Endometrium (tissue), 2 donors: ENCODE measurements around the gene FGF12.

Experiments used
- FAIRE-seq: peaks from 2 replicates; lab custom pipeline; 2012; peaks lifted over from hg19 to GRCh38; lab: Jason Lieb, UNC
- donor health status: control.
- donor health status: control.

The FGF12 gene

DNA sequence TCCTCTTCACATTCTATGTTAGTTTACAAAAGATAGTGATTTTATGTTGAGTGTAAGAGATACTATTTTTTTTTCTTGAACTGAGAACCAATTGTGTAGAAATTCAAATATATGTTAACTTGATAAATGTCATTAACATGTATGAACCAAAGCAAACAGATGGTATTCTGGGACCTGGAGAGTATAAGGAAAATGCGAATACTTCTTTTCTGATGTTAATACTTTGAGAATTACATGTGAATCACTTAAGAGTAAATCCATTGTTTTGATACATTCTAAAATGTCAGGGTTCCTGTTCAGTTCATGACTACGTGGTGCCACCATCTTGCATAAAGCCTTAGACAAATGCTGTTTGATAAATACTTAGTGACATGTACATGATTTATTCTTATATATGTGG is 541.3 kb downstream of the FGF12 start:
- no peak for FAIRE-seq

DNA sequence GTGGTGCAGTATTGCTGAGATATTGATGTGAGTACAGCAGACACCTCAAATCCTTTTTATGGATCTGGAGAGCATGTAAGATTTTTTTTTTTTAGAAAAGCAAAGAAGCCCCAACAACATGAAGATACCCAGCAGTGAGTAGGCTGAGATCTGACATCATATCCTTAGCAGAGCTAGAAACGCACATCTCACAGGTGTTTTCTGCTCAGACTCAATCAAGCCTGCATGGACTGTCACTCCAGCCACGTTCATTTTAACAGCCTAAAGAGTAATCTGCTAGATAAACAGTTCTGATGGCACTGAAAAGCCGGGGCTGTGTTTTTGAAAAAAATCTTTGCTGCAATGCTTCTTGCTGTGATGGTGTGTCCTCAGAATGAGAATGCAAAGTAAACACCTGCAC is 544.2 kb downstream of the FGF12 start:
- FAIRE-seq: no peak

DNA sequence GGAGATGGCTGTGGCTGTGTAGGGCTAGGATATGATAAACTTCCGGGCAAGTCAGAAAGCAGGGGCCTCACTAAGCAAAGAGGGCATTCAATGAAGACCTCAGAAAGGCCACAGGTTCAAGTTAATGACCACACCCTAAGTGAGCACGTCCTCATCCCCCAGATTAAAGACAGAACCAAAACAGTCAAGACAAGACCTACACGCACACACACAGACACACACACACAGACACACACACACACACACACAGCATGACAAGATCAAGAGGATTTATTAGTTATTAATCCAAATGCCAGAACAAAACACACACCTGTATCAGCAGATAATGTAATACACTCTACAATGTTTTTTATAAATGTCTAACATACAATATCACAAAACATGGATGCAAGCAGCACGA is 546.2 kb downstream of the FGF12 start:
- FAIRE-seq: no peak

- no peak for FAIRE-seq
Measured at GRCh38 chr3:192177383-192177782, 550.0 kb downstream of the FGF12 start.

GRCh38 chr3:192174283-192174682 is 553.1 kb downstream of the FGF12 start:
- FAIRE-seq: no peak

GRCh38 chr3:192171213-192171612 is 556.1 kb downstream of the FGF12 start:
- FAIRE-seq: no peak

- no peak for FAIRE-seq
Measured at GRCh38 chr3:192170659-192171058, 556.7 kb downstream of the FGF12 start.

- FAIRE-seq: no peak
Measured at GRCh38 chr3:192170031-192170430, 557.3 kb downstream of the FGF12 start.

GRCh38 chr3:192169332-192169915 is 557.9 kb downstream of the FGF12 start:
- no peak for FAIRE-seq

DNA sequence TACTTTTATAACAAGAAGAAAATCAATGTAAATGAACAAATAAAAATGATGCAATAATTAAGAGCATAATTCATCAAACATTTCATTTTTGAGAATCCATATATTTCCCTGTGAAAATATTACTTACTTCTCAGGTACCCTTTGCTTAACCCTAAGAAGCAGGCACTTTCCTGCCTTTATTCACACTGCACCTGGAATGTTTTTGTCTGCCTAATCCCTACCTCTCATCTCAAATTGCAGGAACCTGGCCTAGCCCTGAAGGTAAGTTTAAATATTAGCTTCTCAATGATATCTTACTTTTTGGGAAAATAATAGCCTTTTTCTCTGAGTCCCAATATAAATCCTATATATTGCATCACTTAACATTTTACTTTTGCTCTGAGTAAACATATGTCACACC is 559.1 kb downstream of the FGF12 start:
- no peak for FAIRE-seq

GRCh38 chr3:192165552-192165951 is 561.8 kb downstream of the FGF12 start:
- FAIRE-seq: no peak

- FAIRE-seq: no peak
Measured at GRCh38 chr3:192161661-192162060, 565.7 kb downstream of the FGF12 start.

GRCh38 chr3:192156382-192156781 is 571.0 kb downstream of the FGF12 start:
- FAIRE-seq: no peak

- FAIRE-seq: no peak
Measured at GRCh38 chr3:192155194-192155593, 572.1 kb downstream of the FGF12 start.

- no peak for FAIRE-seq
Measured at GRCh38 chr3:192133271-192133670, 594.1 kb downstream of the FGF12 start.

DNA sequence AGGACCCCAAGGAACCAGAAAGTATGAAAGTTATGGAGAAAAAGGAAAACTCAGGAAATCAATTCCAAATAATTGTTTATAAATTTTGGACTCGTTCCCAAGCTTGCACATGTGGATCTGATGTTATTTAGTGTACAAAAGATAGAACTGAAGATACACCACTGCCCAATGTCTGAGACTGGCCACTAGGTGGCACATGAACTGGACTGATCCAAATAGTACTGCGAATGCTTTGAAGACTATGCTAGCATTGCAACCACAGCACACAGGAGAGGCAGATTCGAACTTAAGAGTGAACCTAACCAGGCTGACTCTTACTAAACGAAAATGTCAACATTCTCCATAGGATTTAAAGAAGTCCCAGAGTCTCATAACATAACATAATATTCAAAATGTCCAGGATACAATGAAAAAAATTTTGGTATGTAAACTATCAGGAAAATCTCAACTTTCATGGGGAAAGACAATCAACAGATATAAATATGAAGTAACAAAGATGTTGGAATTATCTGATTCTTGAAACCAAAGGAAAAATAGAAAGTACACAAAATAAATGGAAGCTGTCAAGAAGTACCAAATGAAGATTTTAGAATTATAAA is 596.7 kb downstream of the FGF12 start:
- FAIRE-seq: peak; percentile 39

GRCh38 chr3:192129586-192129985 is 597.8 kb downstream of the FGF12 start:
- FAIRE-seq: no peak

- no peak for FAIRE-seq
Measured at GRCh38 chr3:192128922-192129321, 598.4 kb downstream of the FGF12 start.

DNA sequence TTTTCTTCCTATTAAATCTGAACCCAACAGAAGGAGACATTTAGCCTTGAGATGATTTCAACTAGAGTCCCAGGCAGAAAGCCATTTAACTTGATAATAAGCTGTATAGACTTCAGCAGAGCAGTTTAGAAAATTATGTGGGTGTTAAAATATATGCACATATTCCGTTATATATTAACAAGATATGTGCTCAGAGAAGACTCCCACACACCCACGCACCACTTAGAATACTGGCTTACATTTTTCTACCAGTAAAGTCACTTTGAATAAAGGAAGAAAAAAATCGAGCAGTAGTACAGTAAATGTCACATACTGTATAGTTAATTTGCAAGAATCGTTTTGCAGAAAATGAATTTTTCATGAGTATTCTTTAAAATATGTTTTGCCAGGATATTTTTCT is 599.3 kb downstream of the FGF12 start:
- no peak for FAIRE-seq

DNA sequence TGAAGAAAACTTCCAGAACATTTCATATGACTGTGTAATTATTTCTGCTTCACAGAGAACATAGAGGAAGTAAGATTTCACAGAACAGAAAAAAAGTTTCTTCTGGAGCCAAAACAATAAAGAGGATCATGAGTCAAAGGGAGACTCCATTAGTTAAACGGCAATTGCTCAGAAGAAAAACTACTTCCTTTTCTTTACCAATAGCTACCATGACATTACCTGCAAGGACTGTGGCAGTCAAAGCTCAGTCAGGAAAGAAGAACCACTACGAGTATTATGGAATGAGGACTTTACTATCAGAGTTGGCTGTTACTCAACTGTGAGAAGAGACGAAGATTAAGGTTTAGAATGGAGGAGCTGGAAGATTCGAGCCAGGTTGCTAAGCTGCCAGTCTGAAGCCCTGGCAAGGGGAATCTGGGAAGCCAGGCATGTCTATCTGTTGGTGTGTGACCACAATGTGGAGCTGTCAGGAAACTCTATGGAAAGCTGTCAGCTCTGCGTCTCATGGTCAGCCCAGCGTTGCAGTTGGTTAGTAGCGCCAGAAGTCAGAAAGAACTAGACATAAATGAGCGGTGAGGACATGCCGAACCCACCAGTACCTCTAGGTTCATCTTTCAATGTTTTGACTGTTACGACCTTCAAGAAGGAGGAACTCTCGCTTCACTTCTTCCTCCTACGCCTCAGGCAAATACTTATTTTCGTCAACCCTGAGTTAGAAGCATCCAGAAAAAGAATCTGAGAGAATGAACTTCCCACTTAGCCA is 604.3 kb downstream of the FGF12 start:
- no peak for FAIRE-seq

DNA sequence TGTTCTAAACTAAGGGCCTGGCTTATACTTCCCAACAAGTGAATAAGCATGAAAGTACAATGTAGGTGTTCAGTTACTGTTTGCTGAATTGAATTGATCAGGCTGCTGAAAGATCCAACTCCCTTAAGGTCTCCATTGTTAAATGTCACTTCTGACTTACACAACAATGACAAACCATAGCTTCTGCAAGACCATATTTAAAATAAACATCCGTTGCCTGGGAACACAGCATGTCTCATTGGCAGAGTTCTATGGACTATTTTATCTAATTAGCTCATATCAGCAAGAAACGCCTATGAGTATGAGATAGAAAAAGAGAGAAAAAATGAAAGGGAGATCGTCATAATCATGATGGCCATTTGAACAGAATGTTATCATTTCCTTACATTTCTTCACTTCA is 605.4 kb downstream of the FGF12 start:
- no peak for FAIRE-seq

DNA sequence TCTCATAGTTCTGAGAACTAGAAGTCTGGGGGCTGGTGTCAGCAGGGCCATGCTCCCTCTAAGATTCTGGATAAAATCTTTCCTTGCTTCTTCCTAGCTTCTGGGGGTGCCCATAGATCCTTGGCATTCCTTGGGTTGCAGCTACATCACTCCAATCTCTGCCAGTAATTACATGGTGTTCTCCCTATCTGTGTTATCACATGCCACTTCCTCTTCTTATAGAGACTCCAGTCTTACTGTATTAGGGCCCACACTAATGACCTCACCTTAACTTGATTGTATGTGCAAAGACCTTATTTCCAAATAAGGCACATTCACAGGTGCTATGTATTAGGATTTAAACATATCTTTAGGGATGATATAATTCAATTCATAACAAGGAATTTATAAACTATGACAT is 618.5 kb downstream of the FGF12 start:
- FAIRE-seq: no peak

DNA sequence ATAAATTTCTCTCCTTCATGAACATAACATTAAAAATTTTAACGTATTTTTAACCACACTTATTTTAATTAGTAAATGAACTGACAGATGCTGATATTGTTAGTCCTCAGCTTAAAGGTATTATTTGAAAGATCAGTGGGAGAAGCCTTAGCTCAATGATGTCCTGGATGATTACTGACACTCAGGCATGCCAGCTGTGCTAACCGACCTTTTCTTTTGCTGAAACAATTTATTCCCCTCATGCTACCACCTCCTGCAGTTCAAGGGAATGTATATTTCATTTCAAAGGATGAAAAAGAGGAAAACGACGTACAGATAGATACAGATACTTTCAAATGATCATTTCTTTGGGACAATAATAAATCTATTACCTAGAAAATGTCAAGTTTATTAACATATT is 620.8 kb downstream of the FGF12 start:
- FAIRE-seq: no peak
